Stimulated activated CD4-positive, alpha-beta T cell treated with anti-CD3 and anti-CD28 coated beads, Interleukin-1b, Interleukin-23, amount 100 ng/mL, for 24 hours (primary cell): ENCODE results near the gene UTF1.

Experiments used
- DNase-seq, 4 experiments: peaks; one replicate each; pipeline ENCODE4 v3.0.0-alpha.2; 2020; ENCODE audit warnings: low read depth in 4 of 4, low spot score in 1 of 4

The UTF1 gene

DNA sequence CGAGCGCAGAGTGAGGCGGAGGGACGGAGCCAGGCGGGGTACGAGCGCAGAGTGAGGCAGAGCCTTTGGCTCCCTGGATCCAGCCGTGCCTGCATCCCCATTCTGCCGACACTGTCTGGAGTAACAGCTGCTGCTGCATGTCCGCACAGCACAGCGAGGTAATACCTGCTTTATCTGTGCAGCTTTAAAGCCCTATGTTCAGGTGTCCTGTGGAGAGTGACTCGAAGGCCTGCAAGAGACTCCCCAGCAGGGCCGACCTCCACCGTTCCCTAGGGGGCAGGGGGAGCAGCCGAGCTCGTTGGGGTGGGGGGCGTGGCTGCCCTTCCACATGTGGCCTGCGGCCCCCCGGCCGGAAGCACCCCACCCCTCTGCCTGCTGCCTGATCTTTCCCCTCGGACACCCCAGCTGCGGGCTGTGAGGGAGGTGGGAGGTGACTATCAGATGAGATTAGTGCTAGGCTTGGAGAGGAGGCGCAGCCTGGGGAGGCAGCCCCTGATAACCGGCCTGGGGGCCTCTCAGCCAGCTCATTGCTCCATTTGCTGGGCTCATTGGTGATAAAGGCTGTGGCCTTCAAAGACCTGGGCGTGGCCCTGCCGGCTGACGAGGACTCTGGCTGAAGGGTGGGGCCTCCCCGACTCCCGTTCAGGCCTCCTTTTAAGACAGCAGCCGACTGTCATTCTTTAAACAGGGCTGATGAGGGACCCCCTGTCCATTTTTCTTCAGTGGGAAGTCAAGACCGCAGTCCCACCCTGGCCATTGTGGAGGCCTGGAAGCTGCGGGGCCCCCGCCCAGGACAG, 15.6 kb downstream of the UTF1 start:
- DNase-seq = no peak

DNA sequence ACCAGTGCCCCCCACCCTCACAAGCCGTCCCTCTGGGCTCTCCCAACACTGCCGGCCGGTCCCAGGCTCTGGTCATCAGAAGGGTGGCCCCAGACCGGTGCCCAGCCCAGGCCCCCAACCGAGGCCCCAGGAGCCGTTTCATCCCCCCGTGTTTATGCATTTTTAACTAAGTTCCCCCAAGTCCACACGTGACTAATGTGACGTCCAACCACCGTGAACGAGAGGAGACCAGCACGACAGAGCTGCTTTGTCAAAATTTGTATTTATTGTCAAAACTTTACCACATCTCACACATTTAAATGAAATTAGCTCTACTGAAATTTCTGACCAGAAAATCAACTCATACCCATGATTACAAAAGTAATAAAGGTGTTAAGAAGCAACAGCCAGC, 16.2 kb downstream of the UTF1 start:
- no peak for DNase-seq

DNA sequence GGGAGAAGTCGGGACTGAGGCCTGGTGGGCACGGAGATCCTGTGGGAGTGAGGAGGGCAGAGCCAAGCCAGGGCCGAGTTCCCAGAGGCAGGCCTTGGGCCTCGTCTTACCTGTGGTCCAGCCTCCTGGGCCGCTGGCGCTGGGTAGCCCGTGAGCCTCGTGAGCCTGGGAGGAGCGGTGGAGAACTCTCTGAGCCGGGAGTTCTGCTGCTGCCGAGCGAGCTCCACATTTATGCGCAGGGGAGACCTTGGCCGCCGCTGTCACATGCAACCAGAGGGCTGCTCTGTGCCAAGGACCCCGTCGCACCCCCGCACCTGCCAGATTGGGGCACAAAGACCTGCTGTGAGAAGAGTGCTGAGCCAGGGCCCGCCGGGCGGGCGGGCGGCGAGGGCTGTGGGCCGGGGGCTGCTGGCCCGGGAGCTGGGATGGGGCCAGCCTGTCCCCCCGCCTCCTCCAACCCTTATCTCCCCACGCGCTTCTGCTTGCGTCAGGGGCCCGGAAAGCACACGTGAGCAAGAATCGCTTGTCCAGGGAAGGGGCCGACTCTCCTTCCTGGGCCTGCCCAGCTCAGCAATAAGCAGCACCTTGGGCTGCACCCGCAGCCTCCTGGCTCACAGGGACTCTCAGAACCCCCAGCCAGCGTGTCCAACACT, 17.8 kb downstream of the UTF1 start:
- DNase-seq = no peak

DNA sequence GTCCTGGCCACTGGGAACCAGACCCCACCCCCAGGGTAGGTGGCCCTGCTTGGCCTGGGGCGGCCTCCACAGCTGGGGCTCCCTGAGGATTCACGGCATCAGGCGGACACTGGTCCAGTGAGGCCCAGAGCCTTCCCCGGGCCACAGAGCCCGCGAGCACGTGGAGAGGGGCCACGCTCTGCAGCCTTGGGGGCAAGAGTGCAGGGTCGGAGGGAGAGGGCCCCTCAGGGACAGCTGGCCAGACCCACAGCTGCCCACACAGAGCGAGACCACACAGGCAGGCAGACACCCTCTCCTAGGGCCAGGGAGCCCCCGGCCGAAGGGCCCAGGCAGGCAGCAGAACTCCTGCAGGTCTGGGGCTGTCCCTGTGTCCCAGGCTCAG, 18.3 kb downstream of the UTF1 start:
- no peak for DNase-seq

DNA sequence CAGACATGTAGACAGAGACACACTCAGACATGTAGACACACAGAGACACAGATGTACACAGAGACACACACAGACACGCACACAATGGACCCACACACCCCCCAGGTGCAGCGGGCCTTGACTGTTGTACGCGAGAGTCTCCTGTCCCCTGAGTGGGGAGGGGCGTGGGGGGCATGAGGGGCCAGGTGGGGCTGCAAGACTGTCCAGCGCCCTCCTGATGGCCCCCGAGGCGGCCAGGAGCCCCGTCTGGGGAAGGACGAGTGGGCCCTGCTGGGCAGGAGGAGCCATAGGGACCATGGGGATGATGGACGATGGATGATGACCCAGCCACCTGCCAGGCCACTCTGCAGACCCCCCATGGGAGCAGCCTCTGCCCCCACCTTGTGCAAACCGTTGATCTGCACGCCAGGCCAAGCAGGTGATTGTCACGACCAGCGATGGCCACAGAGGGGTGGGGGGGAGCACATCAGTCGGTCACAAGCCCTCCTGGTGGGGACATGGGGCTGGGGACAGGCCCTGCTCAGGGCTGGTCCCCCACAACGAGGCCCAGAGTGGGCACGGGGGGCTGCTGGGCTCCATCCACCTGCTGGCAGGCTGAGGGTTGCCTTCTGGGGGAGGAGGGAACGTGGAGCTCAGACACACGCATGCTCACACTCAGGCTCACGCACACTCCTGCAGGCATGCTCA, 19.2 kb downstream of the UTF1 start:
- no peak for DNase-seq

DNA sequence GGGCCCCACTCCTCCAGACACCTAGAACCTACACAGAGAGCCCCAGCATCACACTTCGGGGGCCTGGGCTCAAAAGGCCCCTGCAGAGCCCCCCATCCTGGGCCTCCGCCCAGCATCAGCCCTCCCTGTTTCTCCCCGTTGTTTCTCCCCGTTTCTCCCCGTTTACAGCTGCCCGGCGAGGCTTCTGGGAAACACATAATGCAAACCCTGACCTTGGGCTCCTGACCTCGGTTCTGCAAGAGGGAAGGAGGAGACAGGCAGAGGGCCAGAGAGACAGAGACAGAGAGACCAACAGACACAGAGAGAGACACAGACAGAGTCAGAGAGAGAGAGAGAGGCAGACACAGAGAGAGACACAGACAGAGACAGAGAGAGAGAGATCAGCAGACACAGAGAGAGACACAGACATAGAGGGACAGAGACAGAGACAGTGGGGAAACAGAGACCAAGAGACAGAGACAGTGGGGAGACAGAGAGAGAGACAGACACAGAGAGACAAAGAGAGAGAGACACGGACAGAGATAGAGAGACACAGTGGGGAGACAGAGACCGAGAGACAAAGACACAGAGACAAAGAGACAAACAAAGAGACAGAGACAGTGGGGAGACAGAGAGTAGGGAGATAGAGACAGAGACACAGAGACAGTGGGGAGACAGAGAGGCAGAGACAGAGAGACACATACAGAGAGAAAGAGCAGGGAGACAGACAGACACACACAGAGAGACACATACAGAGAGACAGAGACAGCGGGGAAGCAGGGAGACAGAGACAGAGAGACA, 20.1 kb downstream of the UTF1 start:
- DNase-seq = no peak

DNA sequence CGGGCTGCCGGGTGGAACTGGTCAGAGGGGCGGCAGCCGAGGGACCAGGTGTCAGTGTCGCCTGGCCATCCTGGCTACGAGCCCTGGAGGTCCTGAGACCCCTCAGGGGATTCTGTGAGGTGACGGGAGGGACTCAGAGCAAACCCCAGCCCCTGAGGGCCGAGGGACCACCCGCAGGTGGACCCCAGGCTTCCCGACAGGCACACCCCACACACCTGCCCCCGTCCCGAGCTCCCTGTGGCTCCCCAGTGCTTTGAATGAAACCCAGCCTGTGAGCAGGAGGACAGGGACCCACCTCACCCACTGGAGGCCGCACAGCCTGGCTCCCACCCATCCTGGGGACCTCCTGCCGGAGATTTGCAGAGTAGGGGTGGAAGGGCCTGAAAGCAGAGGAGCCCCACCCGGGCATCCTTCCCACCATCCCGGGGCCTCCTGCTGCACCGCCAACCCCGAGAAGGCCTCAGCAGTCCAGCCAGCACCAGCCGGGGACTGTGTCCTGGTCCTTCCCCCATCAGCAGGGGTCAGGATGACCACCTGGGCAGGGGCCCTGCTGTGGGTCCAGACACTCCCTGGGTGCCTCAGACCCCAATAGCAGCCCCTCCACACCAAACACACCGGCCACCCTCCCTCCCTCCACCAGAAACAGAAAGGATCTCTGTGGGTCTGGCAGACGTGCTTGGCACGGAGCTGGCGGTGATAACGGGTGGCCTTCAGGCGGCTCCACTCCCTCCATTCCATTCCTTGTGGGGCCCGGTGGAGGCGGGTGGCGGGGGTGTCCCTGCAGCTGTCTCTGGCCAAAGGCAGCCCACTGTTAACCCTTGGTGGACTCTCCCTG, 21.6 kb downstream of the UTF1 start:
- DNase-seq = no peak

DNA sequence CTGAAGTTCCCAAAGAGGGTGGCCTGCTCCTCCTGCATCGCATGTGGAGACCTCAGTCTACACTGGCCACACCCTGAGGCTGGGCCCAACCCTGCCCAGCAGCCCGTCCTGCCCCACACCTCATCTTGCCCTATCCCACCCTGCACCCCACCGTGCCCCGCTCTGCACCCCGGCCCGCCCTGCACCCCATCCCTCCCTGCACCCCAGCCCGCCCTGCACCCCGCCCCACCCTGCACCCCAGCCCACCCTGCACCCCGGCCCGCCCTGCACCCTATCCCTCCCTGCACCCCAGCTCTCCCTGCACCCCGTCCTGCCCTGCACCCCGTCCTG, 22.2 kb downstream of the UTF1 start:
- no peak for DNase-seq

DNA sequence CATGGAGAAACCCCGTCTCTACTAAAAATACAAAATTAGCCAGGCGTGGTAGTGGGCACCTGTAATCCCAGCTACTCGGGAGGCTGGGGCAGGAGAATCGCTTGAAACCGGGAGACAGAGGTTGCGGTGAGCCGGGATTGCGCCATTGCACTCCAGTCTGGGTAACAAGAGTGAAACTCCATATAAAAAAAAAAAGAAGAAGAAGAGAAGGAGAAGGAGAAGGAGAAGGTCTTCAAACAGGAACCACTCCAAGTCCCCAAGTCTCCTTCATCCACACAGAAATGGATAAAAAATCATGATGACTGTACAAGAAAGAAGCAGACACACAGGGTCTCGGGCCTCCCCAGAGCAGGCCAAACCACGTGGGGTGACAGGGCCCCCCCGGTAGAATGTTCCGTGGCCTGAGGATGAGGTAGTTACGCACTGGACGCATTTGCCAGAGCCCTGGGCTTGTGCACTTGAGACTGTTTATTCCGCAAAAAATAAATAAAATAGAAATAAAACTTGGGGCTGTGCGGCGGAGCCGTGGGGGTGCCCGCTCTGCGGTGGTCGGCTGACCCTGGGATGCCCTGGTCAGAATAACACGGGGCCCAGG, 23.4 kb downstream of the UTF1 start:
- no peak for DNase-seq

DNA sequence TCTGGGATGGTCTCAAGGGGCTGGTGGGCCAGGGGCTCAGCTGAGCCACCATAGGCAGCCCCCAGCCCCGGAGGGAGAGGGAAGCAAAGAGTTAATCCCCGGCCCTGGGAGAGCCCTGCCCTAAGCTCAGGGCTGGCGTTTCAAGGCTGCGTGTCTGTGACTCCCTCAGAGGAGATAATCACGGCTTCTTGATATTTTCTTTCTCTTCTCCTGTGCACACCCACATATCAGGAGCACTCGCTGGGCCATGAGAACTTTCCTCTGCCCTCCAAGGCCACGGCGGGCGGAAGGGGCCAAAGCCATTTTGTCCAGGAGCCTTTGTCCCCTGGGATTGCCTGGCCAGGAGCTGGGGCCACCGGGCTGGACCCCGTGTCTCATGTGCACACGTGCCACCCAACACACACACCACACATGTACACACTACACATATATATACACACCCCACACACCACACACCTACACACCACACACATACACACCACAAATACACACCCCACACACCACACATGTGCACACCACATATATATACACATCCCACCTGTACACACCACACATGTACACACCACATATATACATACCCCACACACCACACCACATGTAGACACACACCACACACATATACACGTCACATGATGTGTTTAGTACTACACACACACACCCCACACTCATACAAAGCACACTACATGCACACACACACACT, 24.6 kb downstream of the UTF1 start:
- DNase-seq = no peak

DNA sequence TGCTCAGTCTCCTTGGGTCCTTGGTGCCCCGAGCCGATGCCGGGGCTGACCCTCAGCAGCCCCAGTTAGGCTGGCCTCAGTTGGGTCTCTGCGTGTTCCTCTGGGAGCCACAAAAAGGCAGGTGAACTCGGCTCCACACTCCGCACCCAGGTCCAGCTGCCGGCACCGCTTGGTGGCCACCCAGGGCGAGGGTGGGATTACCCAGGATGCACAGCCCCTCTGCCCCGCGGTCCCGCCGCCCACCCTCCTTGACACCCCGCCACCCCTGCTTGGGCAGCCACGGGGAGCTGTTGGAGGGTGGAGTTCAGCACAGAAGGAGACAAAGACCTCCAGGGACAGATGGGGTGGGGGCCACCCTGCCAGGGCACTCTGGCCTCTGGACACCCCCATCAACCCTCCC, 25.3 kb downstream of the UTF1 start:
- DNase-seq = no peak

DNA sequence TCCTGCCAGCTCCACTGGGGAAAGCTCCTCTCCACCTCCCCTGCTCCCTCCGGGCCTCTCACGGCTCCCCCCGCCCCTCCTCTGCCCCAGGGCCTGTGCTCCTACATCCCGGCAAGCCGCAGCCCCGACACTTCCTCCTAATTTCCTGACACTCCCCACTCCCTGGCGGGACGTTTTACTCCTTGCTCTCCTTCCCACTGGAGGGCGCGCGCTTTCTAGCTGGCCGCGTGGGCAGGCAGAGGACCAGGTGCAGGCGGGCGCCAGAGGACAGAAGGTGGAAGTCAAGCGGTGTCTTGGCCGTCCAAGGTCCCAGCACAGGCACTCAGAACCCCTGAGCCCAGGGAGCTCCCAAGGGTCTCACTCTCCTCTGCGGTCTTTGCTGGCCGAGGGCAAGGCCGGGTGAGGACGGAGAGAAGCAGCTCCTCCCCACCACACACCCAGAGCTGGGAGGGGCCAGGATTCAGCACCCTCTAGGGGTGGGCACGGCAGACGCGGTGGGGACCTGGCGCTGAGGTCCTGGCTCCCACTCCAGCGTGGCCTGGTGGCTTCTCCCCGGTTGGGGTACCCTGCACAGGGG, 27.6 kb downstream of the UTF1 start:
- DNase-seq = no peak

DNA sequence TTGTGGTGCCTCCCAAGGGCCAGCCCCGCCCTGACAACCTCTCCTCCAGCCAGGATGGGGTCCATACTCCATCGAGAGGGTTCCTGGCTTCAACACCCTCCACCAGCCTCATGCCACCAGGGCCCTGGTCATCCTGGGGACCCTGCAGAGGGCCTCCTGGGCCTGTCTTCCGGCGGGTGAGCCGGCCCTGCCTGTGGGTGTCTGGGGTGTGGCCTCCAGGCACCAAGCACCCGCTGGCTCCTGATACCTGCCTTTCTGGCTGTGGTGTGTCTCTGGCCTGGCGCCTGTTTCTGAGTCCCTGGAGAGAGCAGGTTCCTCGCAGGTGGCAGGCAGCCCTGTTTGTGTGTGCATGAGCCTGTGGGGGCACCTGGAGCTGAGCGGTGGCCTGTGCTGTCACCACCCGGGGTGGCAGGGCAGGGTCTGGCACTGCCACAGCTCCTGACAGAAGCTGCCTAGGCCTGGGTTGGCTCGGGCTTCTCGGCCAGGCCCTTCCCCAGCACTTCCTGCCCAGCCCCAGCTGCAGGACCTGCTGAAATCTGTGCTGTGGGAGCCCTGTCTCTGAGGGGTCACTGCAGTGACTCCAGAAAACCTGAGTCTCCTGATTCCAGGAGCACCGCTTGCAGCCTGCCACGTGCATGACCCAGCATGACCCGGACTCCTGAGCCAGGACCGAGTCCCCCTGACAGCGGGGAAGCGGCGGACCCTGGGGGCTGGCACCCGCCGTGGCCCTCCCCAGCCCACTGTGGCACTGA, 28.2 kb downstream of the UTF1 start:
- no peak for DNase-seq

DNA sequence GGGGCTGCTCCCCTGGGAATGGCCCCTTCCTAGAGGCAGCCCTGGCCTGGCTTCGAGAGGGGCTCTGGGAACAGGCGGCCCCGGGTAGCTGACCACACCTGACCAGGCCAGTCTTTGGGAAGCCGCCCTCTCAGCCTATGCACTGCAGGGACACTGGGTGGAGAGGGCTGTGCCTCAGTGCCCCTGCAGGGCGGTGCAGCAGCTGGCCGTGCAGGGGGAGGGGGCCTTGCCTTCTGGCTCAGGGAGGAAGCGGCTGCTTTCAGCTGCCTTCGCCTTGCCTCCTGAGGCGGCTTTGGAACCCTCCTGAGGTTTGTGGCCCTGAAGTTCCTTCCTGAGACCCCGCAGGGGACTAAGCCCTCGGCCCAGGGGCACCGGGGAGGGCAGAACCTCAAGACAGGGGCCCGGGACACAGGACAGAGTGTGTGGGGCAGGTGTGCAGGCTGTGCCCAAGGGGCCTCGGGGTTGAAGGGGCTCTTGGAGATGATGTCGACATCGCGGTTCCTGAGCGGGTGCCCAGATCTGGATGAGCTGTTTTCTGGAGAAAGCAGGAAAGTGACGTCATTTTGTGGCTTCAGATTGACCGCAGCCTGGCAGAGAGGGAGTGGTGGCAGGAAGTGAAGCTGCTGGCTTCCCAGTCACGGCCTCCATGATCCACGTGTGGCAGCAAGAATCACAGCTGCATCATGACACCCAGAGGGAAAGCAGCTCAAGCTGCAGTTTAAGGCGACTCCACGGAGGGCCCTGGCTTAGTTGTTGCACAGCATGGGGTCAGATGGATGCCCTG, 29.0 kb downstream of the UTF1 start:
- peak; percentile 54 to 86 (median 72) for DNase-seq

DNA sequence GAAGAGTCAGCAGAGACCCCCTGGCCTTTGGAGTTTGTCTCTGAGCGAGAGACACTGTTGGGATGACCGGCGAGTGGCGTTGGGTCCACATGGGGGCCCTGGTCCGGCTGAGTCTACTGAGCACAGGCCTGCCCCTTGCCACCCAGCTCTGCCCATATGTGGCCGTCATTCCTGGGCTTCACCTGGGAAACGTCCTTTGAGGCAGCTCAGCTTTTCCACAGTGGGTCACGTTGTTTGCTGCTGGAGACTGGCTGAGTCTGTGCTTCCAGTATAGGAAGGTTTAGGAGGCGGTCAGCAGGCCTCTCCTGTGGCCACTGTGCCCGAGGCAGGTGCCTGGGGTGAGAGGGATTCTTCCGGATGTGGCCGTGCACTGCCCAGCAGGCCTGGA, 29.6 kb downstream of the UTF1 start:
- no peak for DNase-seq

DNA sequence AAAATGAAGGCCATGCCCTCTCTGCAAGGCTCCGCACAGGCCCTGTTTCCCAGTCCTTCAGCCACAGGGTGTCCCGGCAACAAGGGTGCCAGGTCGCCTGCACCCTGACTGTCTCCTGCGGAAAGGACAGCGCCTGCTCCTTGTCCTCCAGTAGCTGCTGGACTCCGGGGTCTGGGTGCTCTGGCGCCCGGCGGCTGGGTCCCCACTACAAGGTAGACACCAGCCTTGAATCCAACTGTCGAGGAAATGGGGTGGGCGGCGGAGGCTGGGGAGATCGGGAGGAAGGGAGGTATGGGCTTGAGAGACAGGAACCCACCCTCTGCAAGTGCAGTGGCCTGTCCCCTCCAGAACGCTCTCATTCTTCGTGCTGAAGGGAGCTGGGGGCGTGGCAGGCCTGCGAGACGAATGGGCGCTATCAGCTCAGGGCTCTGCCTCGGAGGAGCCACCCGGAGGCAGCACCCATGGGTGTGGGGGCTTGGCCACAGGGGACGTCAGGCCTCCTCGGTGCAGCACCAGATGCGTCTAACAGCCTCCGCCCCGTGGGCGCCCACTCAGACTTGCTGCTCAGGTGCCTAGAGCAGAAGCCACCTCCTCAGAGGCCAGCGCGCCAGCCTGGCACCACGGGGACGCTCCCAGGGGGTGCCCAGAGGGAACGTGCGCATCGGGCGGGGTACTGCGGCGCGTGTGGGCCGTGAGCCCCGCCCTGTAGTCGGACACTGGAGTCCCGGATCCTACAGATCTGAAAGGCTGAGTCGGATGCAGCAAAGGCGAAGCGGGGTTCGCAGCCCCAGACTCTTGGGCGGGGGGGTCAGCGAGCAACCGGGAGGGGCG, 31.1 kb downstream of the UTF1 start:
- DNase-seq = peak in 2 of 4 experiments; percentile 56 to 67

DNA sequence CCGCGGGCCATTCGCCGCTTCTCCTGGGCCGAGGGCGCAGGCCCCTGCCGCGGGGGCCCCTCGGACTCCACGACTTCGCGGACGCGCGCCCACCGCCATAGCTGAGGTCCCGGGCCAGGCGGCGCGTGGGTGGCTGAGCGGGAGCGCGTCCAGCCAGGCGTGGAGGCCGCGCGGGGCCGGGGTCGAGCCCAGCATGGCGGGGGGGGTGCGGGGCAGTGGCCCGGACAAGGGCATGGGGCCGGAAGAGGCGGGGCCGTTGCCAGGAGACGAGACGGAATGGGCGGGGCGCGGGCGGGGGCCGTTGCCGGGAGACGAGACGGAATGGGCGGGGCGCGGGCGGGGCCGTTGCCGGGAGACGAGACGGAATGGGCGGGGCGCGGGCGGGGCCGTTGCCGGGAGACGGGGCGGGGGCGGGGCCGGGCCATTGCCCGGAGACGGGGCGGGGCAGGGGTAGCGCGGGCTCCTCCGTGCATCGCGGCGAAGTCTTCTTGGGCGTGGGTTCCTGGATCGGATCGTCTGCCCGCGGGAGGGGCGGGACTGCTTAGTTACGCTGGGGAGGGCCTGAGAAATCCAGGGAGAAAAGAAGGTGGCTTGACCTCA, 31.8 kb downstream of the UTF1 start:
- peak; percentile 65 to 84 (median 74) for DNase-seq
